Stomach (tissue), 4 donors: ENCODE results near the gene HSPA12A.

Experiments
- POLR2AphosphoS5 ChIP-seq, 3 donors: sonication (generic); formaldehyde crosslinking; IDR thresholded peaks; one replicate each; pipeline ENCODE4 v1.6.1; 2016; ENCODE audit warnings: antibody characterized with exemption in 3 of 3
- TF ChIP-seq, protein P1 (sequence below), 7 experiments: fragments of 450-650 bp in 4 of 7; fragments of 200-600 bp in 3 of 7; sonication (generic) in 3 of 7; IDR thresholded peaks; one replicate each; pipeline ENCODE4 v1.5.1; 2016 to 2019; ENCODE audit warnings: antibody characterized with exemption in 7 of 7, control low read depth in 2 of 7, mild to moderate bottlenecking in 1 of 7

DNA sequence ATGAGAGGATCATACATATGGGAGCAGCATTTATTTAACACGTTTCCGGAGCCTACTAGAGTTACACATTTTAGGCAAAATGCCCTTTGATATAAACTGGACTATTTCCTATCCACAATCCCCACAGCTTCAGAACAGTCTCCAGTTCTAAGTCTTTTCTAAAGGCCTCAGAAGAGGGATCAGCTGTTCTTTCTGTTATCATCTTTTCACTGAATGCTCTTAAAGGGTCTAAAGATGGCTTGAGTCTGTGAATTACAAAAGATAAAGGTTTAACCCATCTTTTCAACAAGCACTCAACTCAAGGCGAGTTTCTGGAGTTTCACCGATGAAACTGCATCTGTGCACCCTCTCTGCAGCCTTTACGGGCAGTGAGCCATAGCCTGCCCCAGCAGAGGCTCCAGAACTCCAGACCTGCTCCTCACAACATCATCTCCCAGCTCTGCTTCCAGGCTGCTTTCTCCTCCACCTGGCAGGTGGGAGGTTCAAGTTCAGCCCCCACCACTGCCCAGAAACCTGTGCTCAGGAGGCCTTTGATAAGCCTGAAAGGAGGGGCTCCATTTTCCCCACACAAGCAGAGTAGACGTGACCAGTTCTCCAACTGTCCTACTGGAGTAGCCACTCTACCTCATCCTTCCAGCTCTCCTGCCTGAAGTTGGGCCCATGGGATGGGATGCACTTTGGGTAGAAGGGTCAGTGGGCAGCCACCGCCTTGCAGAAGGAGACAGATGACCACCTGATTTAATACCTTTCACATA is 53.4 kb downstream of the HSPA12A start:
- TF ChIP-seq, protein P1, sequence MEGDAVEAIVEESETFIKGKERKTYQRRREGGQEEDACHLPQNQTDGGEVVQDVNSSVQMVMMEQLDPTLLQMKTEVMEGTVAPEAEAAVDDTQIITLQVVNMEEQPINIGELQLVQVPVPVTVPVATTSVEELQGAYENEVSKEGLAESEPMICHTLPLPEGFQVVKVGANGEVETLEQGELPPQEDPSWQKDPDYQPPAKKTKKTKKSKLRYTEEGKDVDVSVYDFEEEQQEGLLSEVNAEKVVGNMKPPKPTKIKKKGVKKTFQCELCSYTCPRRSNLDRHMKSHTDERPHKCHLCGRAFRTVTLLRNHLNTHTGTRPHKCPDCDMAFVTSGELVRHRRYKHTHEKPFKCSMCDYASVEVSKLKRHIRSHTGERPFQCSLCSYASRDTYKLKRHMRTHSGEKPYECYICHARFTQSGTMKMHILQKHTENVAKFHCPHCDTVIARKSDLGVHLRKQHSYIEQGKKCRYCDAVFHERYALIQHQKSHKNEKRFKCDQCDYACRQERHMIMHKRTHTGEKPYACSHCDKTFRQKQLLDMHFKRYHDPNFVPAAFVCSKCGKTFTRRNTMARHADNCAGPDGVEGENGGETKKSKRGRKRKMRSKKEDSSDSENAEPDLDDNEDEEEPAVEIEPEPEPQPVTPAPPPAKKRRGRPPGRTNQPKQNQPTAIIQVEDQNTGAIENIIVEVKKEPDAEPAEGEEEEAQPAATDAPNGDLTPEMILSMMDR (IDR thresholded peaks at IDR 0.05) = no peak
- no peak for TF ChIP-seq POLR2AphosphoS5 (IDR thresholded peaks at IDR 0.05)
